GM12878 (cell line): Measurements from ENCODE around the gene TM6SF1.
"Not testable (repeated sequence)": the region's sequence is repeated elsewhere in the genome, so short reads cannot be mapped to it uniquely, and the experiment has no call there.

Source experiments
- CTCF ChIP-seq, 3 experiments: IDR thresholded peaks in 2 of 3; conservative IDR thresholded peaks in 1 of 3; 2 replicates each; pipeline ENCODE4 v1.5.1; 2011; ENCODE audit warnings: low read depth in 3 of 3, low read length in 3 of 3, mild to moderate bottlenecking in 3 of 3, control low read depth in 2 of 3, moderate library complexity in 2 of 3, inconsistent platforms in 1 of 3, mixed read lengths in 1 of 3; ENCODE audit not compliant: control insufficient read depth in 2 of 3, insufficient read depth in 1 of 3; ENCODE audit errors: extremely low read depth in 1 of 3
- MAX ChIP-seq: IDR thresholded peaks from 2 replicates; pipeline ENCODE4 v1.6.1; 2012; ENCODE audit warnings: low read depth, low read length, improper control_type of control experiment
- NBN ChIP-seq: fragments of 450-650 bp; IDR thresholded peaks from 2 replicates; pipeline ENCODE4 v1.6.1; 2016
- POLR2AphosphoS5 ChIP-seq: IDR thresholded peaks from 2 replicates; pipeline ENCODE4 v1.6.1; 2011; ENCODE audit warnings: mild to moderate bottlenecking, low read length, inconsistent platforms
- ZNF274 ChIP-seq: IDR thresholded peaks from one replicate; pipeline ENCODE4 v1.8.0; 2011; ENCODE audit not compliant: insufficient read length, insufficient read depth

DNA sequence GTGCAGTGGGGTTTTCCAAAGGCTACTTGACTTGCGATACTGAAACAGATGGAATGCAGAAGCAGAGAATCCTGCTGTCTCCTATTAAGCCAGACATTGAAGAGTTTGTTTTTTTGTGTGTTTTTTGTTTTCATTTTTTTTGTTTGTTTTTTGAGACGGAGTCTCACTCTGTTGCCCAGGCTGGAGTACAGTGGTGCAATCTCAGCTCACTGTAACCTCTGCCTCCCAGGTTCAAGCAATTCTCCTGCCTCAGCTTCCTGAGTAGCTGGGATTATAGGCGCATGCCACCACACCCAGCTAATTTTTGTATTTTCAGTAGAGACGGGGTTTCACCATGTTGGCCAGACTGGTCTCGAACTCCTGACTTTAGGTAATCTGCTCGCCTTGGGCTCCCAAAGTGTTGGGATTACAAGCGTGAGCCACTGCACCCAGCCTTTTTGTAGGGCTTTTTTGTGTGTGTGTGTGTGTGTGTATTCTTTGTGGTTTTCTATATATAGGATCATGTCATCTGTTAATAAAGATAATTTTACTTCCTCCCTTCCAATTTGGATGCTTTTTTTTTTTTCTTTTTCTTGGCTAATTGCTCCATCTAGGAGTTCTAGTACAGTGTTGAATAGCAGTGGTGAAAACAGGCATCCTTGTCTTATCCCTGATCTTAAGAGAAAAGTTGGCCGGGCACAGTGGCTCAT is 21.4 kb upstream of the TM6SF1 start:
- not testable (repeated sequence) for TF ChIP-seq MAX; NBN; CTCF (IDR thresholded peaks at IDR 0.05 in 2 of 3, conservative IDR thresholded peaks at IDR 0.05 in 1 of 3; ENCODE audit: control insufficient read depth in 2 of 3, extremely low read depth in 1 of 3, insufficient read depth in 1 of 3, low read depth in 3 of 3, low read length in 3 of 3); POLR2AphosphoS5; ZNF274
